SK-N-MC (cell line): ENCODE measurements around the gene ITGAD.

Source experiments
- DNase-seq: peaks from one replicate; pipeline ENCODE4 v3.0.0-alpha.2; 2011; ENCODE audit warnings: low read depth, low spot score
- H3K27ac ChIP-seq: fragments of 200-600 bp; sonication (generic); 2 replicates; pipeline ENCODE4 v1.5.1; 2016; ENCODE audit warnings: mixed run types
- H3K36me3 ChIP-seq: fragments of 200-600 bp; sonication (generic); 2 replicates; pipeline ENCODE4 v1.6.1; 2017; ENCODE audit warnings: antibody characterized with exemption, low read length, mixed read lengths; ENCODE audit not compliant: insufficient read depth
- H3K4me3 ChIP-seq: fragments of 200-600 bp; sonication (generic); 2 replicates; pipeline ENCODE4 v1.5.1; 2016
- H3K9ac ChIP-seq: fragments of 200-600 bp; sonication (generic); 2 replicates; pipeline ENCODE4 v1.8.0; 2017; ENCODE audit warnings: mixed run types, mixed read lengths; ENCODE audit not compliant: insufficient read length
- H3K9me3 ChIP-seq: fragments of 200-600 bp; sonication (generic); 2 replicates; pipeline ENCODE4 v1.6.1; 2017; ENCODE audit warnings: low read depth, mild to moderate bottlenecking, antibody characterized with exemption, low read length, moderate library complexity, mixed read lengths
- EZH2 ChIP-seq: fragments of 200-600 bp; sonication (generic); IDR thresholded peaks from one replicate; pipeline ENCODE4 v1.6.1; 2017; ENCODE audit warnings: antibody characterized with exemption
- FOXP2 ChIP-seq: optimal IDR thresholded peaks from 2 replicates; pipeline ENCODE3; 2011; ENCODE audit warnings: mild to moderate bottlenecking, moderate library complexity; ENCODE audit not compliant: insufficient read depth; ENCODE audit errors: extremely low read length, control extremely low read depth
- POLR2AphosphoS5 ChIP-seq: IDR thresholded peaks from 2 replicates; pipeline ENCODE4 v1.6.1; 2012; ENCODE audit warnings: mild to moderate bottlenecking, low read depth, low read length, borderline replicate concordance

Gene ITGAD

DNA sequence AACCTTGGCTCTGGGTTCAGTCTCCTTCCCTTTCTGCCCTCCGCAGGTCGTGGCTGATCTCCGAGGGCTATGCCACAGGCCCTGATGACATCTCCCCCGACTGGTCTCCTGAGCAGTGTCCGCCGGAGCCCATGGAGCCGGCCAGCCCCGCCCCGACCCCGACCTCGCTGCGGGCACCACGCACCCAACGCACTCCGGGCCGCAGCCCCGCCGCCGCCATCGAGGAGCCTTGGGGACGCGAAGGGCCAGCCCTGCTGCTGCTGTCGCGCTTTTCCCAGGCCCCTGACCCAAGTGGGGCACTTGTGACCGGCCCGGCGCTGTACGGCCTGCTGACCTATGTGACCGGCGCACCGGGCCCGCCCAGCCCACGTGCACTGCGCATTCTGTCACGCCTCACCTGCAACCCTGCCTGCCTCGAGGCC, 71.2 kb downstream of the ITGAD start:
- Histone ChIP-seq H3K9me3 (no peaks in the 10 kb centered on the region), H3K27ac (no peak overlapping the region), H3K36me3 (no peaks in the 10 kb centered on the region), H3K9ac (no peak overlapping the region), H3K4me3 (no peak overlapping the region)
- no peak for TF ChIP-seq FOXP2
- no peak for TF ChIP-seq POLR2AphosphoS5
- no peak for TF ChIP-seq EZH2
- DNase-seq = no peak

DNA sequence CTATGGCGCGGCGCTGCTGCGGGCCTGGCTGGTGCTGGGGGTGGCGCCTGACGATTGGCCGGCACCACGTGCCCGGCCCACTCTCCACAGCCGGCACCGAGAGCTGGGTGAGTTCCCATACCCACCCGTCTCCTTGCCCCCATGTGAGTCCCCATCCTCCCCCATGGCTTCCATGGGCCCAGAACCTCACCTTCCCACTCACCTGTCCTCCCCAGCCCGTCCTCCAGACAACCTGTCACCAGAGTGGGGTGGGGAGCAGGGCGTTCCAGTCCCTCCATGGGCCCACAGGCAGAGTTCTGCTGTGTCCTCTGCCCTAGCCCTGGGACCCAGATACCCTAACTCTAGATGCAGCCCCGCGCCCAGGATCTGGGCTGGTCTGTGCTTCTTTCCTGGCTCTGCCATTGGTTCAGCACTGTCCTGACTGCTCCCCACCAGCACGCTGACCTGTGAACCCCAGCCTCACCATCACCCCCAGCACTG, 71.7 kb downstream of the ITGAD start:
- no peak overlapping the region for H3K27ac ChIP-seq
- TF ChIP-seq FOXP2 (no peak), POLR2AphosphoS5 (no peak), EZH2 (no peak)
- DNase-seq = no peak
- H3K36me3 ChIP-seq = no peaks in the 10 kb centered on the region
- H3K9ac ChIP-seq = no peak overlapping the region
- no peak overlapping the region for H3K4me3 ChIP-seq
- no peaks in the 10 kb centered on the region for H3K9me3 ChIP-seq

DNA sequence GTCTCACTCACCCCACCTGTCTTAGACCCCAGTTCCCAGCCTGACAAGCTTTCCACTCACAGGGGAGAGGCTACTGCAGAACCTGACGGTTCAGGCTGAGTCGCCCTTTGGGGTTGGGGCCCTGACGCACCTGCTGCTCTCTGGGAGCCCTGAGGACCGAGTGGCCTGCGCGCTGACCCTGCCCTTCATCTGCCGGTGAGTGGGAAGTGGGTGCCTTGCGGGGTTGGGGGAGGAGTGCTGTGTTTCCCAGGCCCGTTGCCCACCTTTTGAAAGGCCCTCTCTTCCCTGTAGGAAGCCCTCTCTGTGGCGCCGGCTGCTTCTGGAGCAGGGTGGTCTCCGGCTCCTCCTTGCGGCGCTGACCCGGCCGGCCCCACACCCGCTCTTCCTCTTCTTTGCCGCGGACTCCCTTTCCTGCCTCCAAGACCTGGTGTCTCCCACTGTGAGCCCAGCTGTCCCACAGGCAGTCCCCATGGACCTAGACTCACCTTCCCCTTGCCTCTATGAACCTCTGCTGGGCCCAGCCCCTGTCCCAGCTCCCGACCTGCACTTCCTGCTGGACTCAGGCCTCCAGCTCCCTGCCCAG, 72.7 kb downstream of the ITGAD start:
- H3K4me3 ChIP-seq = no peak overlapping the region

DNA sequence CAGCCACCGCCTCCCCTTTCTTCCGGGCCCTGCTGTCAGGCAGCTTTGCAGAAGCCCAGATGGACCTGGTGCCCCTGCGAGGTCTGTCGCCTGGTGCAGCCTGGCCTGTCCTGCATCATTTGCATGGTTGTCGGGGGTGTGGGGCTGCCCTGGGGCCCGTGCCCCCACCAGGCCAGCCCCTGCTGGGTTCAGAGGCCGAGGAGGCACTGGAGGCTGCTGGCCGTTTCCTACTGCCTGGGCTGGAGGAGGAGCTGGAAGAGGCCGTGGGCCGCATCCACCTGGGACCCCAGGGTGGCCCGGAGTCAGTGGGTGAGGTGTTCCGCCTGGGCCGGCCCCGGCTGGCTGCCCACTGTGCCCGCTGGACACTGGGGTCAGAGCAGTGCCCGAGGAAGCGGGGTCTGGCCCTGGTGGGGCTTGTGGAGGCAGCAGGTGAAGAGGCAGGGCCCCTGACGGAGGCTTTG, 73.3 kb downstream of the ITGAD start:
- Histone ChIP-seq H3K9me3 (no peaks in the 10 kb centered on the region), H3K27ac (no peak overlapping the region), H3K9ac (no peak overlapping the region), H3K4me3 (no peak overlapping the region), H3K36me3 (no peaks in the 10 kb centered on the region)
- TF ChIP-seq POLR2AphosphoS5 = no peak
- no peak for TF ChIP-seq FOXP2
- TF ChIP-seq EZH2 = no peak
- no peak for DNase-seq

More for the DNA sequence above, 72.7 kb downstream of the ITGAD start:
- no peak for TF ChIP-seq EZH2
- TF ChIP-seq FOXP2 = no peak
- no peak for TF ChIP-seq POLR2AphosphoS5
- no peak overlapping the region for H3K27ac ChIP-seq
- no peak overlapping the region for H3K9ac ChIP-seq
- DNase-seq = no peak
- no peaks in the 10 kb centered on the region for H3K36me3 ChIP-seq
- no peaks in the 10 kb centered on the region for H3K9me3 ChIP-seq

DNA sequence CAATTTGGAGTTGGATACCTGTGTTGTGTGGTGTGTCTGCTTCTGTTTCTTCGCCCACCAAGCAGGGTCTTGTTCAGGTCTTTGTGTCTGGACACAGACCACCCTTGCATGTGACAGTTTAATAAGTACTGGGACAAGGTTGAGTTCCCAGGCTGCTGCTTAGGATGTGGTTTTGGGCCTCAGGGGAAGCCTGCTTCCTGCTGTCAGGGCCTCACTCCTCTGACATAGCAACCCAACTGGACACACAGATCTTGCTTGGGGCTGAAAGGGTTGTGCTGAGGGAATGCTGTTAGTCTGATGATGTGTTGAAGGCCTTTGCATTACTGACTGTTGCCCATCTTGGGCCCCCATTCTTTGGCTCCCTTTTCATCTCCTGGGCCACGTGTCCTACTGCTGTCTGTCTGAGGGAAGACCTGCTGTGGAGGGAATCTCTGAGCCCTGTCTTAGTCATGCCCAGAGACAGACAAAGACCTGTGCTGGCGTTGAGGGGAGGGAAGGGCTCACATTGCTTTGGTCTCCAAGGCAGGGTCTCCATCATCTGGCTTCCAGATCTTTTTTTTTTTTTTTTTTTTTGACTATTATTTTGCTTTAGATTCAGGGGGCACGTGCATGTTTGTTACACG, 74.1 kb downstream of the ITGAD start:
- DNase-seq = no peak
- H3K36me3 ChIP-seq = no peaks in the 10 kb centered on the region
- no peaks in the 10 kb centered on the region for H3K9me3 ChIP-seq
- H3K4me3 ChIP-seq = no peak overlapping the region
- H3K27ac ChIP-seq = no peak overlapping the region
- no peak overlapping the region for H3K9ac ChIP-seq
- no peak for TF ChIP-seq EZH2
- no peak for TF ChIP-seq POLR2AphosphoS5
- TF ChIP-seq FOXP2 = no peak

DNA sequence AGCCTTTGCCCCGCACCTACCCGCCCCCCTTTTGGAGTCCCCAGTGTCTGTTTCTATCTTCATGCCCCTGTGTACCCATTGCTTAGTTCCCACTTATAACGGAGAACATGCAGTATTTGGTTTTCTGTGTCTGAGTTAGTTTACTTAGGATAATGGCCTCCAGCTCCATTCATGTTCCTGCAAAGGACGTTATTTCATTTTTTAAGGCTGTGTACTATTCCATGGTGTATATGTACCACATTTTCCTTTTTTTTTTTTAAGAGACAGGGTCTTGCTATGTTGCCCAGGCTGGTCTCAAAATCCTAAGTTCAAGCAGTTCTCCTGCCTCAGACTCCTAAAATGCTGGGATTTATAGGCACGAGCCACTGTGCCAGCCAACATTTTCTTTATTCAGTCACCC, 74.7 kb downstream of the ITGAD start:
- Histone ChIP-seq H3K36me3 (no peaks in the 10 kb centered on the region), H3K4me3 (no peak overlapping the region), H3K9ac (no peak overlapping the region), H3K9me3 (no peaks in the 10 kb centered on the region), H3K27ac (no peak overlapping the region)
- no peak for TF ChIP-seq FOXP2
- no peak for TF ChIP-seq EZH2
- no peak for TF ChIP-seq POLR2AphosphoS5
- no peak for DNase-seq

DNA sequence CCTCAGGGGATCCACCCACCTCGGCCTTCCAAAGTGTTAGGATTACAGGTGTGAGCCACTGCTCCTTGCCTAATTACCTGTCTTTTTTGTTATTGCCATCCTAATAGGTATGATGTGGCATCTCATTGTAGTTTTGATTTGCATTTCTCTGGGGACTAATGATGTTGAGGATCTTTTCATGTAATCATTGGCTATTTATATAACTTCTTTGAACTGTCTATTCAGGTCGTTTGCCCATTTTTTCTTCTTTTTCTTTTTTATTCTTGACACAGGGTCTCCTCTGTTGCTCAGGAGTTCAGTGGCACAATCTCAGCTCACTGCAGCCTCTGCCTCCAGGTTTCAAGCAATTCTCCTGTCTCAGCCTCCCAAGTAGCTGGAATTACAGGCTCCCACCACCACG, 77.5 kb downstream of the ITGAD start:
- no peak for TF ChIP-seq POLR2AphosphoS5
- TF ChIP-seq FOXP2 = no peak
- no peak for TF ChIP-seq EZH2
- Histone ChIP-seq H3K27ac (no peak overlapping the region), H3K9me3 (no peaks in the 10 kb centered on the region), H3K9ac (no peak overlapping the region), H3K36me3 (no peaks in the 10 kb centered on the region), H3K4me3 (no peak overlapping the region)
- DNase-seq = no peak

DNA sequence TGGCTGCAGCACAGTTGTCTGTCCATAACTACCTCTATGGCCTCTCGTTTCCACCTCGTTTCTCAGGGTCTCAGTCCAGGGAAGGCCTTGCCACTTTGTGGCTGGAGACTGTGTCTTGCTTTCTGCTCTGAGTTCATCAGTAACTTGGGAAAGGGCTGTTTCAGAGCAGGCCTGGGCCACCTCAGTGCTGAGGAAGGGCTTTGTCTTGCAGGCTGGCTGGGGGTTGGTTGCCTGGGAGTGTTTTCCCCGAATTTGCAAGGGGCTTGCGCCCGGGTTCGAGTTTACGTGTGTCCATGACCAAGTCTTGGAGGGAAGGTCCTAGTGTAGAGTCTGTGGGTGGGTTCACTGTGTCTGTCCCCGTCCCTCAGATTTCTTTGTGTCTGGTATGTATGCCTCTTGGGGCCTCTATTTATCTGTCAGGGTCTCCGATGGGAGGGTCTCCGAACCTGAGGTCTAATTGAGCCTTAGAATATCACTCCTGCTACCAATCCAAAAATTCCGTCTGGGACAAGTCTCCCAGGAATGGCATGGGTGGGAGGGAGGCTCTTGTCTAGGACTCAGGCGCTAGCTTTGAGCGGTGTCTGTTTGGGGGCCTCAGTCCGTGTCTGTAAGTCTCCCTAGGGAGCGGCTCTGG, 78.2 kb downstream of the ITGAD start:
- Histone ChIP-seq H3K9ac (no peak overlapping the region), H3K36me3 (no peaks in the 10 kb centered on the region), H3K4me3 (no peak overlapping the region), H3K9me3 (no peaks in the 10 kb centered on the region), H3K27ac (no peak overlapping the region)
- DNase-seq = no peak
- no peak for TF ChIP-seq EZH2
